GM21529 (cell line): ENCODE data around the gene SLC17A5.

Experiments used
- ATAC-seq: cut with Tn5 transposase; IDR thresholded peaks from one replicate; pipeline ENCODE4 v1.9.1; 2021; ENCODE audit not compliant: unreplicated experiment

The SLC17A5 gene

DNA sequence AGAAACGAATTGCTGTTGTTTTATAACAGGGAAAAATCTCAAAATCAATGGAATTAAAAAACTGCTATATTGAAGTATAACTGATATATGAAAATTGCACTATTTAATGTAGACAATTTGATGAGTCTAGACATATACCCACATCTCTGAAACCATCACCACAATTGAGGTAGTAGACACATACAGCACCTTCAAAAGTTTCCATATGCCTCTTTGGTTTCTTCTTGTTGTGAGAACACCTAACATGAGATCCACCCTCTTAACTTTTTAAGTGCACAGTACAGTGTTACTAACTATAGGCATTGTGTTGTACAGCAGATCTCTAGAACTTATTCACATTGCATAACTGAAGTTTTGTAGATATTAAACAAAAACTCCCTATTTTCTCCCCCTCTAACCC lies 14.0 kb upstream of the SLC17A5 start:
- no peak for ATAC-seq

DNA sequence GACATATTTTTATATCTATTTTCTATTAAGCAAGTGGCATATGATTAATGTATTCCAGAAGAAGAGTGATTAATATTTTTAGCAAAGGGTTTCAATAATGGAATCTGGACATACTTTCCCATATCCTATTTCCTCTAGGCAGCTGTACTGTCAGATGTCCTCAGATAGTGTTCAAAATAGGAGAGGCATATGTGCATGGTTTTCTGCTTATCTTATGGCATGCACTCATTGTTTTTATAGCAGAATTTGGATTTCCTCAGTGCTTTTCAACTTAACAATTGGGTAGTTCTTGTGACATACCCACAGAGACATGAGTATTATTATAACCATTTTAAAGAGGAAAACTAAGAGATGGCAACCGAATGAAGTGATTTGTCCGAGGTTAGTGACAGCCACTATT lies 12.6 kb upstream of the SLC17A5 start:
- no peak for ATAC-seq

DNA sequence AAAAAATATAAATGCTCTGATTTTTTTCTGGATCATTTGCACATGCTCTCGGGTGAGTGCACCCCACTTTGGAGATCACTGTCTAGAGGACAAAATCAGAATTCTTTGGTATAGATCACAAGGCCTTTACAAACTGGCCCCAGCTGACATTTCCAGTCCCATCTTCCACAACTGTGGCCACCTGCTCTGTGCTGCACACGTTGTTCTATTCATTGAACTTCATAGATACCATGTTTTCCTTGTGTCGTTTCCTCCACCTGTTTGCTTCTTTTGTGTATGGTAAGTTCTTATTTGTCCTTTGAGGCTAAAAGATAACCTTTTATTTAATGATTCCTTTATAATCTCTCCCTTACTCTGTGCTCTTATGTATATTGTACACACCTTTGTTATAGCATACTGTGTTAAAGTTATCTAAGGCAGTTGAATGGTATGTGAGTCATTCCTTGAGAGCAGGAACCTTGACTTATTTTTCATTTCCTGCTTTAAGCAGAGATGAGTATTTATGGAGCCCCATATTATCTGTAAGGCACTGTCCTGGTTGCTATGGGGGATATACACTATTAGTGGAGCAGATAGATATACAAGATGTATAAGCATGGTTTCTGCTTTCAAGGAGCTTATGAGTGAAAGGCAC lies 12.0 kb upstream of the SLC17A5 start:
- ATAC-seq = peak; percentile 87

DNA sequence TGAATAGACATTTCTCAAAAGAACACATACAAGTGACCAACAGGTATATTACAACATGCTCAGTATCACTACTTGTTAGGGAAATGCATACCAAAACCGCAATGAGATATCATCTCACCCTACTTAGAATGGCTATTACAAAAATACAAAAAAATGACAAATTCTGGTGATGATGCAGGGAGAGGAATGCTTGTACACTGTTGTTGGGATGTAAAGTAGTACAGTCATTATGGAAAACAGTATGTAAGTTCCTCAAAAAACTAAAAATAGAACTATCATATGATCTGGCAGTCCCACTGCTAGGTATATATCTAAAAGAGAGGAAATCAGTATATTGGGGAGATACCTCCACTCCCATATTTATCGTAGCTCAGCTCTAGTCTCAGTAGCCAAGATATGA lies 10.9 kb upstream of the SLC17A5 start:
- no peak for ATAC-seq

DNA sequence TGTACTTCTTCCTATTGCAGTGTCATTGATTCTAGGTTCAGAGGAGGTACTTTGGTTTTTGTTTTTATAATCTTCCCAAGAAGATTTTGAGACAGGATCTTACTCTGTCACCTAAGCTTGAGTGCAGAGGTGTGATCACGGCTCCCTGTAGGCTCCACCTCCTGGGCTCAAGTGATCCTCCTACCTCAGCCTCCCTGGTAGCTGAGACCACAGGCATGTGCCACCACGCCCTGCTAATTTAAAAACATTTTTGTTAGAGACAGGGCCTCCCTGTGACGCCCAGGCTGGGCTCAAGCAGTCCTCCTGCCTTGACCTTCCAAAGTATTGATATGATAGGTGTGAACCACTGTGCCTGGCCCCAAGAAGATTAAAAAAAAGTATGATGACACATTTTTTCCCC lies 3.4 kb upstream of the SLC17A5 start:
- no peak for ATAC-seq

DNA sequence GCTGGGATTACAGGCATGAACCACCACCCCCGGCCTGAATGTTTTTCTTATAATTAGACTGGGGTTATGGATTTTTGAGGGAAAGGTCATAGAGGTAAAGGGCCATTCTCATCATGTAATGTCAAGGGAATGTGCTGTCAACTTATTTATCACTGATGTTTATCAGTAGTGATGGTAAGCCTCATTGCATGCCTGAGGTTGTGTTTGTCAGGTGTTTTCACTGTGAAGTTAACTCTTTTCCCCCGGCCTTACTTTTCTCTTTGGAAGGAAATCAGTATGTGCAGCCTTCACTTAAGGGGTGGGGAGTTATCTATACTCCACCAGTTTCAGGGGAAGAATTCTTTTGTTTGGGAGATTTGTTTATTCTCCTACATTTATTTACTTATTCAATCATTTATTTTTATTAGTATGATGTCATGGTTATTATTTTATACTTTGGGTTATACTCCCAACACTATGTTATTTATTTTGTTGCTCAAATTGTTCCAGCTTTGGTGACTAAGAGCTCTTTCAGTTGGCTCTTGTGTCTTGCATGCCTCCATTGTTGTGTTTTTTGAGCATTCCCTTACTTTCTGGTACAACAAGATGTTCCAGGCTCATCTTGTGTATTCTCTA lies 2.8 kb upstream of the SLC17A5 start:
- no peak for ATAC-seq

DNA sequence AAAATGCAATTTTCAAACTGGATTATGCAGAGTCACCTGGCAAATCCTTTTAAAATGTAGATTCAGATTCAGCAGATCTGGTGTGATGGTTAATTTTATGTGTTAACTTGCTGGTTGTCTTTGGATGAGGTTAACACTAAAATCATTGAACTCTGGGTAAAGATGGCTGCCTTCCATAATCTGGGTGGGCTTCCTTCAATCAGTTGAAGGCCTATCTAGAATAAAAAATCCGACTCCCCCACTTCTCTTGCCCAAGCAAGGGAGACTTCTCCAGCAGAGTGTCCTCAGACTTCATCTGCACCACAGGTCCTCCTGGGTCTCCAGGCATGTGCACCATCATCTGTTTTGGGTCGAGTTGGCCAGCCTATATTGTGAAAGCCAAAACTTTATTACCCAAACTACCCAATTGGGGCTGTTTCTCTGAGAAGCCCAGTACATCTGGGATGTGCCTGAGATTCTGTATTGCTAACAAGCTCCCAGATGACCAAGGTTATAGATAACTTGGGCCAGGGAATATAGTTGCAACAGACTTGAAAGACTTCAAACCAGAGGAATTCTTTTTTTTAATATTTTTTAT lies 1.6 kb upstream of the SLC17A5 start:
- ATAC-seq = no peak

DNA sequence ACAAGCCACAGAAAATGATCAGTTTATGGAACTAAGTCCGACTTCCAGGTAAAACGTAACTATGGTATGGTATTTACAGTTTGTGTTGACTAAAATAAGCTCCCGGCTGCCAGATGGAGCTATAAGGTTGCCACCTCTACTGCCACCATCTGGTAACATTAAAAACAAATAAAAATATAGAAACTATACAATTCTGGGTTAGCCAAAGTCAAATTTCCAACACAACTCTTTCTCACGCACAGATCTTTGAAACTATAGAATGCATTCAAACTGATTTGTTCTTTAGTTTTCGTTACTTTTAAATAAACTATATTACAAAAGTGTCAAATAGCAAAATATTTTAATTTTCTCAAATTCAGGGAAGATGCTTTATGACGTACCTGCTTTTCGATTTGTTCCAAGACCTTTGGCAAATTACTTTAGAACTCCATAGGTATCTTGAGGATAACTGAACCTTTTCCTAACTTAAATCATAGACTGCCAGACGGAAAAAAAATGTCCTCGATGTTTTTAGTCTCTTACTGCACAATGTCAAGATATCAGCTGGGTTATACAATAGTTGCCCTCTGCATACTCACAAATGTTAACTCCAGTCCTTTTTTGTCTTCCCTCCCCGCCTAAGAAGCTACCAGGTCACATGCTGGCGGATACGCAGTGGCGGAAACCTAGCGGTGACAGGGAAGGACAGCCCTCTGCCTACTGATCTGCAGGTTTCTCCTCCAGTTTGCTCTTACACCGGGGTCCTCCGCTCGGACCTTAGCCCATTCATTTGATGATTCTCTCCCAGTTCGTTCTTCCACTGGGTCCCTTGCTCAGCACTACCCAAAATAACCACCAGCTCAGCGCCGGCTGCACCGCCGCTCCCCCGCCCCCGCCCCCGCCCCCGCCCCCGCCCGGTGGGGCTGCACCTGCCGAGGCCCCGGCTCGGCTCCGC lies 888 bp downstream of the SLC17A5 start:
- peak; percentile 42 for ATAC-seq

DNA sequence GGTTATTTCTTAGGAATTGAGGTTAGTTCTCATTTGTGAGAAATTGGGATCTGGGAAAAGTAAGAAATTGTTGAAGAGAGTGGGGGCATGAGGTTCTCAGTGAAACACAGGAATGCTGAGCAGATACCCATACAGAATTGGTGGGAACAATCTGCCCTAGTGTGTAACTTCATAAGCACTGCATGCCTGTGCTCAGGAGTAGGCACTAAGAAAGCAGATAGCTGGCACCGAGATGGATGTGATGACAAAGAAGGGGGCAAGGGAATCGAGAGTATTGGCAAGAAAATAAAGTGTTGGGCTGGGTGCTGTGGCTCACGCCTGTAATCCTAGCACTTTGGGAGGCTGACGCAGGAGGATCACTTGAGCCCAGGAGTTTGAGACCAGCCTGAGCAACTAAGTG lies 4.0 kb downstream of the SLC17A5 start:
- no peak for ATAC-seq

DNA sequence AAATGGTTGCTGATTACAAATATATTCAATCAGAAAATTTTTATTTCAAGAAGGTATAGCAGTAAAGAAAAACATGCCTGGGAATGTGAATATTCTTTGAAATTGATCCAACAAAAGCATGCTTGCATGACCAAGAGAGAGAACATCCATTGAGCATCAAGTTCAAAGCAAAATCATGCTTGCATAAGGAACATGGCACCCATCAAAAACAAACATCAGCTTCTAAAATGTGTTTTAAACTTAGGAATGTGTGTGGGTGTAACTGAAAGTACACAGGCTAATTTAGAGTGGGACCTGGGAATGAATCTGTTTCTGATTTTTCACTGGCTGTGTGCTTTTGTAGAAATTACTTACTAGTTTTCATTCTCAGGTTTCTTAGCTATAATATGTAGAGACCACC lies 5.6 kb downstream of the SLC17A5 start:
- no peak for ATAC-seq

DNA sequence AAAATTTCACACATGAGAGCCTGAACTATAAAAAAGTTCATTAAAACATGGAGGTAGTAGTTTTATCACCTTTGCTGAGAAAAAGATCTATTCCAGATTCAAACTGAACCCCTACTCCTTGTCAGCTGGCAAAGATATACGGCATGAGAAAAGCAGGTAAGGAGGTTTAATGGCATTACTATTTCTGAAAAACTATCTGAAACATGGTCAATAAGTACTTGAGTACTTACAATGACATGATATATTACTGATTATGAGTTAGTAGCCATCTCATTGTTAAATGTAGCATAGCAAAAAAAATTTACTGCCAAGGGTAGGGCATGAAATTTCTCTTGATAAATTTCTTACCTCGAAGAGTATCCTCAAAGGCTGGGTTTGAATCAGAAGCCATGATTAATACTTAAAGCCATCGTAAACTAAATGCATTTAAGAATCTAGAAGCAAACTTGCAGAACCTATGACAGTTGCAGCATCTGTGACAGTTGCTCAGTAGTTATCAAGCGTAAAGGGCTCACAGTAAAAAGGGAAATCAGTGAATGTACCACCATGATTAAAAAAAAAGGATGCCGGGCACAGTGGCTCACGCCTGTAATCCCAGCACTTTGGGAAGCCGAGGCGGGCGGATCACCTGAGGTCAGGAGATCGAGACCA lies 8.7 kb downstream of the SLC17A5 start:
- no peak for ATAC-seq

DNA sequence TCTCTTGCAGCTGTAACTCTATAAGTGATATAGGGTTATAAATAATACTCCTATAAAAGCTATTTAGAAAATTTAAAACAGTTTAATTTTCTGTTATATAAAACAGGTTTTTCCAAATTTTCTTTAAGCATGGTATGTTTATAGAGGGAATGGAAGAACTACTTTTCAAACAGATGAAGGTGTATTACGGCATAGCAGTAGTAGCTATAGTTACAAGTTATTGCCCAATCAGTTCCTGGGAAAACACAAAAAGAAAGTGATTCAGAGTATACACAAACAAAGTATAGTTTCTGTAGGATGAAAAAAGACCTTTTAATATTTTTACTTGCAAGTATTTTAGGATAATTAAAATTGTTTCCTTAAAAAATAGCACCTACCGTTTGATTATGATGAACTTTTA lies 9.8 kb downstream of the SLC17A5 start:
- ATAC-seq = no peak

DNA sequence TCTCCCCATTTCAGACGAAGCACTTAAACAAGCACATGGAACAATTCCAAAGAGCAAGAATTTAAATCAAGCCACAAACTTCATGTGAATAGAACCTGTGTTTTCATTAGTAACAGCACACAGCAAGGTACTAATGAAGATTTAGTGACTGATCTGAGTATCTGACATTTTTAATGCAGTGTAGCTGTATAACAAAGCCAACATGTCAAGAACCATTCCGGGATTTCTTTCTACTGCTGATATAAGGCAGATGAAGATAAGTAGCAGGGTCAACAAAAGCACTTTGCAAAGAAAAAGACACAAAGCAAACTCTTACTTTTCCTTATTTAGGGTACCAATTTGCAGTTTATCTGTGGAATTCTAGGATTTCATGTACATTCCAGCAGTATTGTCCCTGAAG lies 11.3 kb downstream of the SLC17A5 start:
- no peak for ATAC-seq

DNA sequence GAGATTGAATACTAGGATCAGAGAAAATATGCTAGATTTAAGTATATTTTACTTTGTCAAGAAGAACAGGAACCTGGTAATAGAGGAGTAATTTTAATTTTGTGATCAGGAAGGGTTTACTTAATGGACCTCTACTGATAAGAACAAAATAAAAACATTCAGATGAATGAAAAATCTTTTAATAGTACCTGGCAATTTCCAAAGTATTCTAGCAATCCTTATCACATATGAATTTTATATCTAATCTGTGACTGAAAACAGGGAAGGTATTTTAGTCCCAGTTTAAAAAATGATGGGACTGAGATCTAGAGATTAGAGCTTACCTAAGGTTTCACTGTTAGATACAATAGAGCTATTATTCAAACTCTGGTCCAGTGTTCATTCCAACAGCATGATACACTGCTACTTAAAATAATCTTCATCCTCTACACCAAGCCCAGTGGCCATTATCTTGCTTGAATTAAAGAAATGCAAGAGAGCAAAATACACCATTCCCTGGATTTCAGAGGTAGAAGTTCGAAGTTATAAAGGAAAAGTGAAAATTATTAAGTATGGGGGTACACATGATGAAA lies 13.5 kb downstream of the SLC17A5 start:
- ATAC-seq = no peak

DNA sequence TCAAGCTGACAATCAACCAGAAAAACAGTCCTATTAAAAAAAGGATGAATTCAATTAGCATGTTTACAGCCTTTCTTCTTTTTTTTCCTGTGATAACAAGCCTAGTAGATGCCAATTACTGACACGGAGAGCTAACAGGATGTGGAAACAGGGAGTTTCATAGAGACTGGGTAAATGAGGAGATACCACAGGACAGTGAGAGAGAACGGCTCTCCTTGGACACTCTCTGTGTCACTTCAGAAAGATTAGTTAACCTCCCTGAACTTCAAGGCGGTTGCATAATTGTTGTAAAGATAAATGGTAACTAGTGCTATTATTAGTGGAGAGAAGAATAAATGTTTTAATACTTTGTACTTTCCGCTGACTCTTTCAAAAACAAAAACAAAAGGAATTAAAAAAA lies 14.8 kb downstream of the SLC17A5 start:
- no peak for ATAC-seq

DNA sequence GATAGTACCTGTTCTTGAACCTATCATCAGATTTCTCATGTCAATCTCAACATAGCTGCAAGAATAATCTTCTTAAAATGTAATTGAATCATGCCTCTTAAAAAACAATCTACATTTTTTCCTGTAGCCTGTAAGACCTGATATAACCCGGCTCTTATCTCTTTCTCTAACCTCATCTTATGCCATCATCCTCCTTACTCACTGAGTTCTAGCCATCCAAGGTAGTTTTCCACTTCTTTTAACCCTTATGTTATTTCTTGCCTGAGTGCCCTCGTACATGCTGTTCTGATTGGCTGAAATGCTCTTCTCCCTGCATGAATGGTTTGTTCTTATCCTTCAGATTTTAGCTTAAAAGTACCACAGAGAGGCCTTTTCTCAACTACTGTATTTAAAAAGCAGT lies 16.4 kb downstream of the SLC17A5 start:
- ATAC-seq = no peak

DNA sequence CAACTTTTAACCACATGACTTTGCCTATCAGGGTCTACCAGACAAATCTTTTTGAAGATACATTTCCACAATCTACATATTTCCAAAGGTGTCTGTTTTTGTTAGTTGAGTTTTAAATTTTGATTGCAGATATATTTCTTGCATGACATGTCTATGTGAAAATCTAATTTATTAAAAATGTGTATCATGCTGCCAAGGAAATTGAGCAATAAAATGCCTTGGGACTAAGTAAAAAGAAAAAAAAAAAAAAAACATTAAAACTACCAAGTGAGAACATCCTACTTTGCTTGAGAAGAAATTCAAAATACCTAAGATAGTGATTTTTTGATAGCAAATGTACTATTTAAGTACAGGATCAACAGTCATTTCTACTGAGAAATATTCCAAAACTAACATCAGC lies 17.7 kb downstream of the SLC17A5 start:
- no peak for ATAC-seq

DNA sequence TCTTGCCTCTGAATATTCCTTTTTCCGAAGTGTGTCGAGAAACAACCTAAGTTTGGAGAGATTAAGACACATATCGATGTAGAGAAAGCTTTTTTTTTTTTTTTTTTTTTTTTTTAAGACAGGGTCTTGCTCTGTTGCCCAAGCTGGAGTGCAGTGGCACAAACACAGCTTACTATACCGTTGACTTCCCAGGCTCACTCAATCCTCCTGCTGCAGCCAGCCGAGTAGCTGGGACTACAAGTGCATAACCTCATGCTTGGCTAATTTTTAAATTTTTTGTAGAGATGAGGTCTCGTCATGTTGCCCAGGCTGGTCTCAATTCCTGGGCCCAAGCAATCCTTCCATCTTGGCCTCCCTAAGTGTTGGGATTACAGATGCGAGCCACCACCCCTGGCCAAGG lies 21.4 kb downstream of the SLC17A5 start:
- no peak for ATAC-seq

DNA sequence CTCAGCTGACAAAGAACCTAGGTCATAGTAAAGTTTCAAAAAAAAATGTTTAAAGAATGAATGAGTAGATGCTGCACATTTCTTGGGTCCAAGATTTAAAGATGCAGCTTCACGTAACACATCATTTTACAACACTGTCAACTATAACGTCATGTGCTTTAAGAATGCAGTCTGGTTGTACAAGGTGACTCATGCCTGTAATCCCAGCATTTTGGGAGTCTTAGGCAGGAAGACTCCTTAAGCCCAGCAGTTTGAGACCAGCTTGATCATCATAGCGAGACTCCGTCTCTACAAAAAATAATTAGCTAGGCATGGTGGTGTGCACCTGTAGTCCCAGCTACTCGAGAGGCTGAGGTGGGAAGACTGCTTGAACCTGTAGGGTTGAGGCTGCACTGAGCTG lies 21.9 kb downstream of the SLC17A5 start:
- ATAC-seq = no peak

DNA sequence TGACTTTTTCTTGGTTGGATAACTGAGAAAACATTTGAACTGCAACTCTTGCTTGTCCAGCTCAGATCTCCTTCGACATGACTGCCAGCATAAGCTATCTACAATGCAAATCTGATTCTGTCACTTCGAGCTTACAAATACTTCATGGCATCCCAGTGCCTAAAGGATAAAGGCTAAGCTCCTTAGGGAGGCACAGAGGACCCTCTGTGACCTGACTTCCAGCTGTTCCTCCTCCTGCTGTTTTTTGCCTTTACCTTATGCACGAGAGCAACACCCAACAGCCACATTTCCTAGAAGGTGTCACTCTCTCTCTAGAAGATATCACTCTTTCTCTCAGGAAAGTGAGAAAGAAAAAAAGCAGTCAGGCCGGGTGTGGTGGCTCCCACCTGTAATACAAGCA lies 23.4 kb downstream of the SLC17A5 start:
- ATAC-seq = no peak

DNA sequence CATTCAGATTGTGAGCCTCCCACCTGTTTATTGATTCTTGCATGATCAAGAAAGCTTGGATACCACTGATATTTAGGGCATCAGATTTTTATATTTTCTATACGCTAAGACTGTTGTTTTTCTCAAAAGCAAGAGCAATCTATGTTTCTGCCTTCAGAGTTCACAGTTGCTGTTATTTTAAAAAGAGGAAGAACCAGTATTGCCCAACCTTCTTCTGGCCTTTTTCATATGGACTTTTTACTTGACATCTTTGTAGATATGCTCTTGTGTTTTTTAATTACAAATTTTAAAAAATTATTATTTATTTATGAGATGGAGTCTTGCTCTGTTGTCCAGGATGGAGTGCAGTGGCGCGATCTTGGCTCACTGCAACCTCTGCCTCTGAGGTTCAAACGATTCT lies 28.9 kb downstream of the SLC17A5 start:
- no peak for ATAC-seq
